Erythroblast (primary cell): Measurements from ENCODE around the gene LRRC63.

Experiments
- DNase-seq, 2 experiments: peaks; one replicate each; lab custom pipeline; 2025; lab: John Stamatoyannopoulos, UW
- GATA1 ChIP-seq: IDR thresholded peaks from 2 replicates; pipeline ENCODE4 v1.6.1; 2011; ENCODE audit warnings: low read depth, mild to moderate bottlenecking, control low read depth, low read length, moderate library complexity
- POLR2A ChIP-seq: IDR thresholded peaks from 2 replicates; pipeline ENCODE4 v1.6.1; 2011; ENCODE audit warnings: mild to moderate bottlenecking, low read length

LRRC63 gene

DNA sequence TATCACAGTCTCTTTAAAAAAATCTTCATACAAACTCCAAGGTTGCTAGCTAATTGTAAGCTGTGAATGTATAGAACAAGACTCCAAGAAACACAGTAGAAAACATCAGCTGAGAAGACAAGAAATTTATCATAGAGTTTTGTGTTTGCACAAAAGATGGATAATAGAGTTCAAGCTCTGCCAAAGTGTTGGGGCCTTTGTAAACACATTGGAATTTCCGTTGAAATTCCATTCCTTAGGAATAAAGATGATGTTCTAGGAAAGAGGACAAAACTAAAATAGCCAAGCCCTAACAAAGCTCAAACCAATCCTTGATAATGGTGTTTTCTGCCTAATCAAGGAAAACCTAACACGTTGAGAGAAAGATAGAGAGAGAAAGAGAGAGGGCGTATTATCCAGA lies 20.6 kb downstream of the LRRC63 start:
- TF ChIP-seq GATA1 (no peak), POLR2A (no peak)
- no peak for DNase-seq

DNA sequence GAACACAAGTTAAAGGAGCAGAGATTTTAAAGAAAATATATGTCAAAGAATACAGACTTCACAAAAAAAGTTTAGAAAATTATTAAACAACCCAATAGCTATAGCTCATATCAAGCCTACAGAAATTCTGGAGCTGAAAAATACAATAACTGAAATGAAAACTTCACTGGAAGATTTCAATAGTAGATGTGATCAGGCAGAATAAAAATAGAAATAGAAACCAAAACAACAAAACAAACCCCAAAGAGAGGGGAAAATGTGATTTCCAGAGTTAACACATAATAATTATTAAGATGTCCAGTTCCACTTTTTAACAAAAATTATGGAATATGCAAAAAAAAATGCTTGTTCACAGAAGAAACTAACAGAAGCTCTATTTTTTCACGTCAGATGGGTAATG lies 23.6 kb downstream of the LRRC63 start:
- TF ChIP-seq GATA1 (no peak), POLR2A (no peak)
- no peak for DNase-seq

GRCh38 chr13:46265292-46265691 lies 53.6 kb downstream of the LRRC63 start:
- DNase-seq, result no peak
- TF ChIP-seq GATA1 (no peak), POLR2A (no peak)

GRCh38 chr13:46267166-46267565 lies 55.4 kb downstream of the LRRC63 start:
- TF ChIP-seq POLR2A (no peak), GATA1 (no peak)
- DNase-seq, result no peak

GRCh38 chr13:46270416-46270815 lies 58.7 kb downstream of the LRRC63 start:
- no peak for DNase-seq
- TF ChIP-seq POLR2A (no peak), GATA1 (no peak)

DNA sequence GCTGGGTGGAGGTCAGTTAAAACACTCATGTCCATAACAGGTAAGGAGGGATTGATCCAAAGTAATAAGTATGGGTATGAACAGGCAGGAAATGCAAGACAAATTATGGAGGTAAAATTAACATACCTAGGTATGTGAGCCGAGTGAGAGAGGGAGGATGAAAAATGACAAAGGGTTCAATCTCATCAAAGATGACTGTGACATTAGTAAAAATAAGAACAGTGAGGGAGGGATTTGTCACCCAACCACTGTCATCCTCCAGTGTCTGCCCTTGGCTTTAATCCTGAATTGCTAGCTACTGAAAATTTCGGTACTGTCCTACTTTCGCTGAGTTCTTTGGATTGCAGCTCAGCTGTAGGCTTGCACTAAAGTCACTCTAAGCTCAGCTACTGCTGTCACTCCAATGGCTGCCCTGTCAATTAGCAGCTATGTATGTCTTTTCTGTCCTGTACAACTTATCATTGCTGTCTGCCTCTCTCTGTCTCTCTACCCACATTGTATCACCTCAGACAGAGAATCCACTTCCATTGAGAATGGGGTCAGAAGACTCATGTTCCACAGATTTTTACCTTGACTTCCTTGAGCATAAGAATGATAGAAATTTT lies 62.5 kb downstream of the LRRC63 start:
- no peak for DNase-seq
- no peak for TF ChIP-seq GATA1
- TF ChIP-seq POLR2A, result no peak

DNA sequence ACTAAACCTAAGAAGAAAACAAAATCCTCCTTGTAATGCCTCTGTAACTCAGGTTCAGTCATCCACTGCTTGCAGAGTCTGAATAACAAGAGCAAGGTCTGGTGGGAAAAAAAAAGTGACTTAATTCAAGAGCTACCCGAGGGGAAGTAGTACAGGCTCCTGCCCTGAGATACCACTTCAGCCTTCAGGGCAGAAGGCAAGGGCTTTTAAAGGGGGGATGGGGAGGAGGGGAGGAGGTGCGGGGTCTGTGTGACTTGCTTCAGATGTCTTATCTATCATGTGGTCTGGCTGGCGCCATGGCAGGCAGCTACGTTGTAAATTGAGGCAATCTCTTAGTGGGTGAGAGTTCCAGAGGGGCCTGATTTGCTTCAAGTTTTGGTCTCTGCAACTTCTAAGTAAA lies 66.7 kb downstream of the LRRC63 start:
- peak; percentile 11 to 37 for DNase-seq
- TF ChIP-seq POLR2A (no peak), GATA1 (no peak)

DNA sequence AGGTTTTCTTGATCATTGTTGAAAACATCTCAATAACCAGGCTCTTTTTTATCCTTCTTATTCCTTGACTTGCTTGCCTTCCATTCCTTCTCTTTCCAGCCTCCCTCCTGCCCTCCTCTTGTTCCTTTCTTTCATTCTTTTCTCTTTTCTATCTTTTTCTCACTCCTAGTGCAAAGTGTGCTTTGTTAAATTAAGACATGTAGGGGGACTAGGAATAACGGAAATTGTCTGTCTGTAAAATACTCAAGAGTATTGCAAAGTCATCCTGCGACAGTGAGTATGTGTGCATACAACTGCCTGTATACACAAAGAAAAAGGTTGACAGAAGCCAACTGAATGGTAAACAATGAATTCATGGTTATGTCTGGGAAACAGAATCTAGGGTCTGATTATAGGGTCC lies 70.1 kb downstream of the LRRC63 start:
- TF ChIP-seq GATA1, result no peak
- no peak for TF ChIP-seq POLR2A
- DNase-seq, result no peak

DNA sequence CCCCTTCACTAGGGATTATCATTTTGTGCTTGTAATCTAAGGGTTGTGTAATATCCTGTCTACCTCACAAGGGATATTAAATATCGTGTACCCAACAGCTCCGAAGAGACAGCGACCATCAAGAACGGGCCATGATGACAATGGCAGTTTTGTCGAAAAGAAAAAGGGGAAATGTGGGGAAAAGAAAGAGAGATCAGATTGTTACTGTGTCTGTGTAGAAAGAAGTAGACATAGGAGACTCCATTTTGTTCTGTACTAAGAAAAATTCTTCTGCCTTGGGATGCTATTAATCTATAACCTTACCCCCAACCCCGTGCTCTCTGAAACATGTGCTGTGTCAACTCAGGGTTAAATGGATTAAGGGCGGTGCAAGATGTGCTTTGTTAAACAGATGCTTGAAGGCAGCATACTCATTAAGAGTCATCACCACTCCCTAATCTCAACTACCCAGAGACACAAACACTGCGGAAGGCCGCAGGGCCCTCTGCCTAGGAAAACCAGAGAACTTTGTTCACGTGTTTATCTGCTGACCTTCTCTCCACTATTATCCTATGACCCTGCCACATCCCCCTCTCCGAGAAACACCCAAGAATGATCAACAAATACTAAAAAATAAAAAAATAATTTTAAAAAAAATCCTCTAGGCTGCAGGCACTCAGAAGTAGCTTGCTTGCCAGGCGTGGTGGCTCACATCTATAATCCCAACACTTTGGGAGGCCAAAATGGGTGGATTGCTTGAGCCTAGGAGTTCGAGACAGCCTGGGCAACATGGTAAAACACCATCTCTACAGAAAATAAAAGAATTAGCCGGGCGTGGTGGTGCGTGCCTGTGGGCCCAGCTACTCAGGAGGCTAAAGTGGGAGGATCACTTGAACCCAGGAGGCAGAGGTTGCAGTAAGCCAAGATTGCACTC lies 72.4 kb downstream of the LRRC63 start:
- peak in 1 of 2 experiments; percentile 38 for DNase-seq

GRCh38 chr13:46286972-46287371 lies 75.2 kb downstream of the LRRC63 start:
- TF ChIP-seq POLR2A (no peak), GATA1 (no peak)
- DNase-seq, result no peak

- DNase-seq, result peak; percentile 60 to 64
- TF ChIP-seq GATA1 (no peak), POLR2A (no peak)
Observed at GRCh38 chr13:46288570-46289259, 77.0 kb downstream of the LRRC63 start.

GRCh38 chr13:46289260-46289955 lies 77.7 kb downstream of the LRRC63 start:
- DNase-seq, result no peak

DNA sequence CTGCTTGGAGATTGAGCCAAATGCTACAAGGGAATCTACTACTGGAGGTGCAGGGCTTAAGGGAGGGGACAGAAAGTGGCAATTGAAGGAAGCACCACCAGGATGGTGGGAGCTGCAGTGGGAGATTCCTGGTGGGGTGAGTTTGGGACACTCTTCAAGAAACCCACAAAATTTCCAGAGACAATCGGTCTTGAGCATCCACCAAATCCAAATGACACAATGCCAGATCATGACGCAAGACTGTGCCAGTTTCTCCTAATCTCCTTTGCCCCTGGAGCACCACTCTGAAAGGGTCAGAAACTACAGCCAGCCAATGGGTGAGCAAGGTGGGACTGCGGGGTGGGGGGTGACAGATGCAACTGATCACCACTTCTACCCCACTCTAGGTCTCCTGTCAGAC lies 78.7 kb downstream of the LRRC63 start:
- TF ChIP-seq GATA1 (no peak), POLR2A (no peak)
- no peak for DNase-seq

More at GRCh38 chr13:46289260-46289955, 77.7 kb downstream of the LRRC63 start:
- no peak for TF ChIP-seq POLR2A
- TF ChIP-seq GATA1, result no peak
